GM12878 (cell line): Measurements from ENCODE around the gene DTNBP1. TPM values are rescaled to one million over a fixed set of nuclear protein-coding genes. Genes with fewer than 3 reads are reported as not detected.

Experiments
- ATAC-seq: fragments of 200-7000 bp; cut with Tn5 transposase; 3 replicates; pipeline ENCODE4 v1.9.1; 2020; ENCODE audit warnings: mild to moderate bottlenecking, moderate library complexity
- BruUV-seq: library from RNA; stranded (reverse); fragments of 400-500 nt; replicated peaks from 2 replicates; lab custom pipeline; 2021; lab: Mats Ljungman, UMichigan
- CTCF ChIA-PET: fragments of 300-600 bp; sonication (Branson Sonifier 250); formaldehyde crosslinking; extraction: SDS; loops from one replicate; lab custom pipeline; 2021; ENCODE audit warnings: inconsistent platforms; lab: Yijun Ruan, JAX
- POLR2A ChIA-PET: fragments of 350-600 bp; formaldehyde crosslinking; extraction: SDS; loops from one replicate; lab custom pipeline; 2021; ENCODE audit warnings: inconsistent platforms; lab: Charles Lee
- RAD21 ChIA-PET: fragments of 300-600 bp; sonication (Branson Sonifier 250); formaldehyde crosslinking; loops from one replicate; lab custom pipeline; 2023; ENCODE audit warnings: antibody characterized with exemption; ENCODE audit not compliant: unreplicated experiment; lab: Charles Lee
- SMC1A ChIA-PET: fragments of 300-600 bp; sonication (Branson Sonifier 250); formaldehyde crosslinking; loops from one replicate; lab custom pipeline; 2023; ENCODE audit not compliant: unreplicated experiment, uncharacterized antibody; lab: Charles Lee
- DNase-seq: peaks from one replicate; pipeline ENCODE4 v3.0.0-alpha.2; 2011; ENCODE audit warnings: low read depth, low spot score
- FAIRE-seq: peaks from 3 replicates; lab custom pipeline; 2011; peaks lifted over from hg19 to GRCh38; lab: Jason Lieb, UNC
- H2AFZ ChIP-seq: 2 replicates; pipeline ENCODE4 v1.6.0; 2011; ENCODE audit warnings: low read depth, low read length, control low read depth; ENCODE audit not compliant: control insufficient read depth
- H3K27ac ChIP-seq: 2 replicates; pipeline ENCODE4 v1.5.1; 2011; ENCODE audit warnings: control low read depth; ENCODE audit not compliant: control insufficient read depth, insufficient read depth
- H3K27me3 ChIP-seq, 2 experiments: replicated peaks in 1 of 2; 2 replicates each; pipeline versions ENCODE4 v1.6.0 to v1.6.1; 2011; ENCODE audit warnings: low read length in 1 of 2; ENCODE audit not compliant: control insufficient read depth in 2 of 2, insufficient read depth in 2 of 2
- H3K36me3 ChIP-seq, 2 experiments: 2 replicates each; pipeline ENCODE4 v1.5.1; 2011; ENCODE audit warnings: low read length in 1 of 2; ENCODE audit not compliant: control insufficient read depth in 2 of 2, insufficient read depth in 2 of 2
- H3K4me1 ChIP-seq: 2 replicates; pipeline ENCODE4 v1.6.1; 2011; ENCODE audit warnings: mild to moderate bottlenecking, low read length, moderate library complexity, mixed read lengths; ENCODE audit not compliant: control insufficient read depth, insufficient read depth
- H3K4me2 ChIP-seq: 2 replicates; pipeline ENCODE4 v1.6.0; 2011; ENCODE audit warnings: control low read depth; ENCODE audit not compliant: control insufficient read depth, insufficient read depth
- H3K4me3 ChIP-seq: fragments of 200-600 bp; sonication (generic); 2 replicates; pipeline ENCODE4 v1.5.1; 2016
- H3K79me2 ChIP-seq: 2 replicates; pipeline ENCODE4 v1.6.0; 2011; ENCODE audit warnings: low read length; ENCODE audit not compliant: control insufficient read depth, insufficient read depth
- H3K9ac ChIP-seq: 2 replicates; pipeline ENCODE4 v1.8.0; 2011; ENCODE audit warnings: low read length, control low read depth, mixed read lengths; ENCODE audit not compliant: control insufficient read depth, insufficient read depth
- H3K9me3 ChIP-seq: replicated peaks from 3 replicates; pipeline ENCODE4 v1.5.1; 2011; ENCODE audit warnings: mild to moderate bottlenecking, low read length; ENCODE audit not compliant: control insufficient read depth, insufficient read depth
- H4K20me1 ChIP-seq: 2 replicates; pipeline ENCODE4 v1.6.0; 2011; ENCODE audit not compliant: control insufficient read depth, insufficient read depth
- E2F4 ChIP-seq: IDR thresholded peaks from 2 replicates; pipeline ENCODE4 v1.6.1; 2012; ENCODE audit warnings: low read depth, low read length, improper control_type of control experiment
- EGR1 ChIP-seq, 2 experiments: IDR thresholded peaks; 1 replicate in 1 of 2; 2 replicates in 1 of 2; pipeline ENCODE4 v1.6.1; 2011 to 2012; ENCODE audit warnings: low read depth in 2 of 2, low read length in 2 of 2, borderline replicate concordance in 1 of 2, mild to moderate bottlenecking in 1 of 2, moderate library complexity in 1 of 2
- ETV6 ChIP-seq, 2 experiments: fragments of 450-650 bp in 1 of 2; IDR thresholded peaks in 1 of 2; conservative IDR thresholded peaks in 1 of 2; 2 replicates each; pipeline ENCODE4 v1.6.1; 2014; ENCODE audit warnings: antibody characterized with exemption in 1 of 2, borderline replicate concordance in 1 of 2, low read depth in 1 of 2, mild to moderate bottlenecking in 1 of 2, moderate library complexity in 1 of 2
- GATAD2B ChIP-seq: fragments of 450-650 bp; conservative IDR thresholded peaks from 2 replicates; pipeline ENCODE4 v1.6.1; 2017; ENCODE audit warnings: low read depth, mild to moderate bottlenecking, moderate library complexity
- HDGF ChIP-seq: fragments of 450-650 bp; IDR thresholded peaks from 2 replicates; pipeline ENCODE4 v1.6.1; 2016; ENCODE audit warnings: antibody characterized with exemption
- IRF4 ChIP-seq: IDR thresholded peaks from 2 replicates; pipeline ENCODE4 v1.6.1; 2011; ENCODE audit warnings: low read depth, low read length
- KLF5 ChIP-seq: fragments of 450-650 bp; IDR thresholded peaks from 2 replicates; pipeline ENCODE4 v1.6.1; 2014; ENCODE audit warnings: mild to moderate bottlenecking; ENCODE audit not compliant: partially characterized antibody
- MEF2B ChIP-seq: fragments of 450-650 bp; IDR thresholded peaks from 2 replicates; pipeline ENCODE4 v1.6.1; 2018; ENCODE audit warnings: mild to moderate bottlenecking, moderate library complexity; ENCODE audit not compliant: partially characterized antibody, poor library complexity, severe bottlenecking
- MYC ChIP-seq: IDR thresholded peaks from 2 replicates; pipeline ENCODE4 v1.6.1; 2011; ENCODE audit warnings: mild to moderate bottlenecking, low read length, moderate library complexity, inconsistent platforms; ENCODE audit not compliant: insufficient read depth, insufficient replicate concordance, insufficient read length, severe bottlenecking
- NFIC ChIP-seq: IDR thresholded peaks from 2 replicates; pipeline ENCODE4 v1.6.1; 2012; ENCODE audit warnings: low read depth, mild to moderate bottlenecking, inconsistent platforms, low read length, moderate library complexity
- NR2C1 ChIP-seq: fragments of 450-650 bp; IDR thresholded peaks from 2 replicates; pipeline ENCODE4 v1.6.1; 2017; ENCODE audit warnings: antibody characterized with exemption, mild to moderate bottlenecking, moderate library complexity
- PML ChIP-seq: IDR thresholded peaks from 2 replicates; pipeline ENCODE4 v1.6.1; 2012; ENCODE audit warnings: low read length, inconsistent platforms
- POLR2AphosphoS5 ChIP-seq: IDR thresholded peaks from 2 replicates; pipeline ENCODE4 v1.6.1; 2011; ENCODE audit warnings: mild to moderate bottlenecking, low read length, inconsistent platforms
- RAD21 ChIP-seq: IDR thresholded peaks from 2 replicates; pipeline ENCODE4 v1.6.1; 2011; ENCODE audit warnings: mild to moderate bottlenecking, low read depth, low read length, moderate library complexity; ENCODE audit not compliant: insufficient read depth
- RFX5 ChIP-seq: IDR thresholded peaks from 2 replicates; pipeline ENCODE4 v1.6.1; 2011; ENCODE audit warnings: low read depth, low read length, improper control_type of control experiment
- TARDBP ChIP-seq: IDR thresholded peaks from 2 replicates; pipeline ENCODE4 v1.6.1; 2016; ENCODE audit warnings: borderline replicate concordance
- TBL1XR1 ChIP-seq: IDR thresholded peaks from 2 replicates; pipeline ENCODE4 v1.6.1; 2012; ENCODE audit warnings: low read depth, low read length, improper control_type of control experiment
- YBX1 ChIP-seq: fragments of 450-650 bp; IDR thresholded peaks from 2 replicates; pipeline ENCODE4 v1.6.1; 2016; ENCODE audit warnings: antibody characterized with exemption
- ZNF24 ChIP-seq: fragments of 450-650 bp; IDR thresholded peaks from 2 replicates; pipeline ENCODE4 v1.6.1; 2017; ENCODE audit warnings: antibody characterized with exemption, mild to moderate bottlenecking
- WGBS: methylation state at CpG from one replicate; pipeline ENCODE4 v1.1.6; 2016; ENCODE audit warnings: low lambda C conversion rate; ENCODE audit not compliant: insufficient replicate concordance, insufficient coverage; ENCODE audit errors: missing lambda C conversion rate; 5-methylcytosine and 5-hydroxymethylcytosine counted together
- in situ Hi-C: fragments of 300-500 bp; cut with MboI; formaldehyde crosslinking; loops from 9 replicates; pipeline ENCODE4 v1.14.3; 2018; ENCODE audit warnings: mixed read lengths
- intact Hi-C: fragments of 100-400 bp; cut with micrococcal nuclease; formaldehyde crosslinking; loops from one replicate; pipeline ENCODE4 v1.14.2; 2022; ENCODE audit not compliant: unreplicated experiment
- polyA plus RNA-seq, 11 experiments: library from polyadenylated mRNA; depleted of rRNA in 4 of 11; unstranded in 6 of 11; stranded (reverse) in 5 of 11; fragments of >200 nt; fragmentation: Nextera tagmentation in 4 of 11; fragmentation: Illumina TruSeq in 1 of 11; extraction: Ambion mirVana in 4 of 11; extraction: Trizol in 1 of 11; gene quantifications; 1 replicate in 1 of 11; 2 replicates in 10 of 11; pipeline versions ENCODE4 v1.2.1 to v1.2.3, GENCODE V29; 2011 to 2016; ENCODE audit warnings: inconsistent platforms in 2 of 11, missing spikeins in 2 of 11, low read depth in 1 of 11
- total RNA-seq, 4 experiments: library from RNA; depleted of rRNA in 3 of 4; stranded (reverse); fragments of >200 nt in 3 of 4; fragmentation: Illumina TruSeq in 1 of 4; extraction: Trizol in 1 of 4; gene quantifications; 2 replicates each; pipeline versions ENCODE4 v1.2.1 to v1.2.3, GENCODE V29; 2013 to 2021

The DTNBP1 gene
- total and polyA plus RNA-seq, 10 of the 15 experiments (the other 5 are each of a cell fraction or from before 2014, with no cell fraction given), result 7.1 to 40.3 (median 20.1) TPM

- Histone ChIP-seq H3K36me3 (no peaks in the 10 kb centered on the region; a peak in 1 of 4 replicates), H4K20me1 (no peaks in the 10 kb centered on the region), H3K9me3 (no peaks in the 10 kb centered on the region; the same call in 2 of the 3 replicates), H3K9ac (no peak overlapping the region), H3K79me2 (no peaks in the 10 kb centered on the region), H3K4me2 (no peak overlapping the region), H3K27ac (no peak overlapping the region), H2AFZ (no peak overlapping the region), H3K27me3 (no peaks in the 10 kb centered on the region), H3K4me3 (no peak overlapping the region), H3K4me1 (peaks cover 5% of the 10 kb centered on the region)
- DNase-seq (no peak), FAIRE-seq (no peak), ATAC-seq (no peak)
- ChIA-PET RAD21 (interaction anchor here (2.1 kb wide), 1 partner anchor 11 kb away, joined by 8 read pairs; no protein-coding TSS in a partner anchor), SMC1A (interaction anchor here (0.7 to 3.2 kb wide), 6 partner anchors 9 to 49 kb away, joined by 3 to 10 read pairs (median 6); no protein-coding TSS in a partner anchor), CTCF (interaction anchor here (1.8 kb wide), 1 partner anchor 49 kb away, joined by 4 read pairs; no protein-coding TSS in a partner anchor), POLR2A (interaction anchor here (0.5 kb wide), 1 partner anchor 33 kb away, joined by 3 read pairs; no protein-coding TSS in a partner anchor)
- no peak for TF ChIP-seq YBX1
- no peak for TF ChIP-seq TARDBP
- no peak for TF ChIP-seq RAD21
- no peak for TF ChIP-seq MEF2B
- no TSS peak for BruUV-seq
- intact Hi-C loops, result no loop called here
- WGBS, result 98% methylated on average over 3 of the region's 3 CpGs
- in situ Hi-C loops, result no loop called here
Measured at GRCh38 chr6:15574486-15574885, 88.3 kb downstream of the DTNBP1 start.

GRCh38 chr6:15574023-15574422, 88.8 kb downstream of the DTNBP1 start:
- H3K27me3 ChIP-seq, result no peaks in the 10 kb centered on the region
- no peaks in the 10 kb centered on the region for H3K79me2 ChIP-seq
- FAIRE-seq, result no peak
- no peak overlapping the region for H3K9ac ChIP-seq
- DNase-seq, result no peak
- in situ Hi-C loops (no loop called here), intact Hi-C loops (no loop called here)
- no peak overlapping the region for H3K4me2 ChIP-seq
- ATAC-seq, result no peak
- peaks cover 5% of the 10 kb centered on the region for H3K4me1 ChIP-seq
- no peak overlapping the region for H3K4me3 ChIP-seq
- H3K27ac ChIP-seq, result no peak overlapping the region
- ChIA-PET CTCF (no interaction called here), SMC1A (interaction anchor here (0.7 to 3.2 kb wide), 3 partner anchors 10 to 49 kb away, joined by 3 to 10 read pairs (median 5); no protein-coding TSS in a partner anchor), RAD21 (no interaction called here), POLR2A (no interaction called here)
- 75% methylated on average over 4 of the region's 4 CpGs for WGBS
- no TSS peak for BruUV-seq
- H3K36me3 ChIP-seq, result no peaks in the 10 kb centered on the region; a peak in 1 of 4 replicates
- H3K9me3 ChIP-seq, result no peaks in the 10 kb centered on the region; the same call in 2 of the 3 replicates
- H2AFZ ChIP-seq, result no peak overlapping the region
- no peaks in the 10 kb centered on the region for H4K20me1 ChIP-seq
- TF ChIP-seq POLR2AphosphoS5 (no peak), NFIC (no peak), ZNF24 (no peak), KLF5 (no peak), E2F4 (no peak), TBL1XR1 (no peak), GATAD2B (no peak), MYC (no peak), IRF4 (no peak), EGR1 (IDR thresholded peaks at IDR 0.05; ENCODE audit: borderline replicate concordance in 1 of 2, low read depth in 2 of 2, low read length in 2 of 2) (no peak), PML (no peak), HDGF (no peak), NR2C1 (no peak), RFX5 (no peak), ETV6 (conservative IDR thresholded peaks at IDR 0.05 in 1 of 2, IDR thresholded peaks at IDR 0.05 in 1 of 2; ENCODE audit: borderline replicate concordance in 1 of 2, low read depth in 1 of 2) (no peak)
